Adrenal gland (tissue), 12 donors: ENCODE results near the gene ITGA1. TPM values are rescaled to one million over a fixed set of nuclear protein-coding genes. Genes with fewer than 3 reads are reported as not detected.
A peak's percentile ranks its signal among the peaks of the same experiment; 100 is the strongest.
"Not testable (repeated sequence)": the region's sequence is repeated elsewhere in the genome, so short reads cannot be mapped to it uniquely, and the experiment has no call there.

Experiments used
- DNase-seq, 7 donors: peaks; one replicate each; pipeline ENCODE4 v3.0.0-alpha.2; 2019 to 2020
- H3K27ac ChIP-seq, 5 donors: fragments of 200-600 bp; sonication (generic) in 4 of 5; 1 replicate in 3 of 5; 2 replicates in 2 of 5; pipeline versions ENCODE4 v1.5.1 to v1.8.0; 2016 to 2020; ENCODE audit warnings: mild to moderate bottlenecking in 1 of 5
- H3K27me3 ChIP-seq: fragments of 200-600 bp; 2 replicates; pipeline ENCODE4 v1.8.0; 2021
- H3K36me3 ChIP-seq, 2 donors: fragments of 200-600 bp; replicated peaks in 1 of 2; 1 replicate in 1 of 2; 2 replicates in 1 of 2; pipeline versions ENCODE4 v1.5.1 to v1.8.0; 2018 to 2022
- H3K4me1 ChIP-seq, 2 donors: fragments of 200-600 bp; replicated peaks in 1 of 2; 1 replicate in 1 of 2; 2 replicates in 1 of 2; pipeline versions ENCODE4 v1.5.1 to v1.8.0; 2018 to 2021
- H3K4me3 ChIP-seq, 4 donors: fragments of 200-600 bp; sonication (generic) in 3 of 4; one replicate each; pipeline ENCODE4 v1.5.1; 2016 to 2018
- H3K9me3 ChIP-seq, 3 donors: fragments of 200-600 bp; sonication (generic) in 1 of 3; replicated peaks in 1 of 3; 1 replicate in 2 of 3; 2 replicates in 1 of 3; pipeline versions ENCODE4 v1.5.1 to v1.8.0; 2016 to 2021
- CTCF ChIP-seq, 6 experiments: fragments of 450-650 bp in 4 of 6; fragments of 200-600 bp in 2 of 6; sonication (generic) in 1 of 6; IDR thresholded peaks; 1 replicate in 5 of 6; 2 replicates in 1 of 6; pipeline versions ENCODE4 v1.5.1 to v1.8.0; 2016 to 2021; ENCODE audit warnings: antibody characterized with exemption in 6 of 6, mild to moderate bottlenecking in 2 of 6, moderate library complexity in 1 of 6
- POLR2A ChIP-seq, 2 donors: fragments of 450-650 bp; IDR thresholded peaks; one replicate each; pipeline ENCODE4 v1.6.1; 2017; ENCODE audit warnings: antibody characterized with exemption in 2 of 2, mild to moderate bottlenecking in 2 of 2, moderate library complexity in 1 of 2
- WGBS, 4 donors: extraction: QIAGEN DNeasy Blood & Tissue Kit in 2 of 4; methylation state at CpG; one replicate each; pipeline versions ENCODE4 v1.1.5 to v1.1.7; 2013 to 2017; 5-methylcytosine and 5-hydroxymethylcytosine counted together
- intact Hi-C, 2 donors: fragments of 100-400 bp; cut with DNase I; formaldehyde crosslinking; loops; one replicate each; pipeline versions ENCODE4 v1.14.1 to v1.15.0; 2022 to 2023
- polyA plus RNA-seq, 3 donors: library from polyadenylated mRNA; stranded (reverse); fragments of 200-250 nt in 2 of 3; fragments of 350-450 nt in 1 of 3; fragmentation: Illumina TruSeq in 1 of 3; extraction: RNeasy Lipid Tissue Mini Kit (QIAGEN cat#74804) in 1 of 3; gene quantifications; one replicate each; pipeline ENCODE4 v1.2.3, GENCODE V29; 2013 to 2014
- total RNA-seq, 9 donors: library from RNA; depleted of rRNA in 4 of 9; stranded (reverse); fragments of >200 nt in 4 of 9; fragments of 120-200 nt in 1 of 9; fragmentation: NEBNext Ultra II Directional in 1 of 9; extraction: Animal tissue kit (Norgen Biotek cat#: 25700) in 1 of 9; gene quantifications; one replicate each; pipeline versions ENCODE4 v1.1.0 to v1.2.4, GENCODE V29; 2013 to 2023
- donor health status: healthy with polysubstance abuse.
- donor health status: Bipolar disorder and iron deficiency.
- donor health status: DM: yes; HTN: yes; CAD: no.
- donor health status: DM: no; HTN: no; CAD: no.
- donor health status: DM: no; HTN: no; CAD: no.
- donor health status: DM: yes; HTN: yes; CAD: no.

The ITGA1 gene
- total and polyA plus RNA-seq, 12 donors = 30.0 to 371 (median 149) TPM

- H3K9me3 ChIP-seq = no peaks in the 10 kb centered on the region
- H3K27me3 ChIP-seq = no peaks in the 10 kb centered on the region
- no peak overlapping the region for H3K4me3 ChIP-seq
- no peaks in the 10 kb centered on the region for H3K36me3 ChIP-seq
- H3K27ac ChIP-seq = peak overlapping the region in 2 of 5 donors; percentile 53 to 57
- peaks cover 14 to 71% of the 10 kb centered on the region in 2 donors for H3K4me1 ChIP-seq
- TF ChIP-seq POLR2A (IDR thresholded peaks at IDR 0.05) (no peak), CTCF (IDR thresholded peaks at IDR 0.05) (no peak)
- no peak for DNase-seq
- intact Hi-C loops = no loop called here
These were observed 54.4 kb downstream of the ITGA1 start for GRCh38 chr5:52842111-52842510.

GRCh38 chr5:52844885-52845284, 57.2 kb downstream of the ITGA1 start:
- no peaks in the 10 kb centered on the region for H3K27me3 ChIP-seq
- no peak overlapping the region for H3K4me3 ChIP-seq
- intact Hi-C loops = no loop called here
- 7 to 13% (median 7%) methylated on average over 1 of the region's 1 CpG for WGBS, 4 donors
- peak overlapping the region in 3 of 5 donors; percentile 1 to 64 (median 19) for H3K27ac ChIP-seq
- H3K4me1 ChIP-seq = peaks cover 14 to 46% of the 10 kb centered on the region in 2 donors
- TF ChIP-seq POLR2A (IDR thresholded peaks at IDR 0.05) (no peak), CTCF (IDR thresholded peaks at IDR 0.05) (no peak)
- no peaks in the 10 kb centered on the region for H3K9me3 ChIP-seq
- H3K36me3 ChIP-seq = no peaks in the 10 kb centered on the region
- DNase-seq = no peak

- TF ChIP-seq POLR2A (IDR thresholded peaks at IDR 0.05) (no peak), CTCF (IDR thresholded peaks at IDR 0.05) (no peak)
- Histone ChIP-seq H3K4me3 (no peak overlapping the region), H3K36me3 (peaks cover 0 to 8% of the 10 kb centered on the region in 2 donors), H3K27ac (peak overlapping the region in 1 of 5 donors; percentile 64), H3K27me3 (no peaks in the 10 kb centered on the region), H3K9me3 (no peaks in the 10 kb centered on the region), H3K4me1 (peaks cover 8 to 33% of the 10 kb centered on the region in 2 donors)
- intact Hi-C loops = no loop called here
- 69 to 76% (median 71%) methylated on average over 6 of the region's 6 CpGs for WGBS, 4 donors
- no peak for DNase-seq
These were observed 58.6 kb downstream of the ITGA1 start for GRCh38 chr5:52846182-52846842.

GRCh38 chr5:52848688-52849087, 61.0 kb downstream of the ITGA1 start:
- H3K27ac ChIP-seq, DNase-seq, H3K9me3 ChIP-seq, H3K4me3 ChIP-seq, H3K36me3 ChIP-seq, intact Hi-C loops, H3K27me3 ChIP-seq: not testable (repeated sequence)
- WGBS, 4 donors = 88 to 95% (median 91%) methylated on average over 5 of the region's 5 CpGs
- peaks cover 5 to 22% of the 10 kb centered on the region in 2 donors for H3K4me1 ChIP-seq

- Histone ChIP-seq H3K9me3 (no peaks in the 10 kb centered on the region), H3K36me3 (peaks cover 0 to 8% of the 10 kb centered on the region in 2 donors), H3K4me1 (peaks cover 1 to 14% of the 10 kb centered on the region in 2 donors), H3K4me3 (no peak overlapping the region), H3K27ac (no peak overlapping the region), H3K27me3 (no peaks in the 10 kb centered on the region)
- DNase-seq = no peak
- intact Hi-C loops = no loop called here
- WGBS, 4 donors = 85 to 94% (median 88%) methylated on average over 3 of the region's 3 CpGs
- TF ChIP-seq CTCF (IDR thresholded peaks at IDR 0.05) = no peak
These were observed 61.8 kb downstream of the ITGA1 start for GRCh38 chr5:52849544-52849943.
